Measurements from ENCODE around the gene PTPRJ. TPM values are rescaled to one million over a fixed set of nuclear protein-coding genes. Genes with fewer than 3 reads are reported as not detected.

PTPRJ gene
- total and polyA plus RNA-seq, 2 experiments from 2014 or later = 8.9 to 12.4 TPM

DNA sequence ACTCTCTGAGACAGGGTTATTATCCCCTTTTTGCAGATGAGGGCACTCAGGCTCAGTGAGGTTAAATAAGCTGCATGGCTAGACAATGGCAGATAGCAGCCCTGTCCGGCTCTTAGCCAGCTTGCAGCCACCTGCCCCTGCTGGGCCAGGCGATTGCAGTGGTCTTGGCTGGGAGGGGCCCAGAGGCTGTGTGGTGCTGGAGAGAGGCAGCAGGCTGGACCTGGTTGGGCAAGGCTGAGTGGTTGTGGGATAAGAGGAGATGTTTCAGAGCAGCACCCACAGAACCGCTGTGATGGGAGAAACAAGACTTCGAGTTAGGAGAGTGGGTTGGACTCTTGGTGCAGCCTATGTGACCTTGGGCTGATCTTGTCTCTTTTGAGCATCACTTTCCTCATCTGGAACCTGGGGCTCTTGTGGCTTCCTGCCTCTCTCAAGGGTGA lies 25.5 kb downstream of the PTPRJ start:
- H3K4me1 ChIP-seq (ENCODE audit: low read depth) = peaks cover 50% of the 10 kb centered on the region
- no peaks in the 10 kb centered on the region for H3K27me3 ChIP-seq
- peak in 1 of 2 donors; percentile 39 for DNase-seq (ENCODE audit: low read depth in 1 of 2, low spot score in 1 of 2)
- H3K9me3 ChIP-seq (ENCODE audit: low read depth) = no peaks in the 10 kb centered on the region
- no peaks in the 10 kb centered on the region for H3K36me3 ChIP-seq
- no peak overlapping the region for H3K4me3 ChIP-seq
- TF ChIP-seq, protein P1, sequence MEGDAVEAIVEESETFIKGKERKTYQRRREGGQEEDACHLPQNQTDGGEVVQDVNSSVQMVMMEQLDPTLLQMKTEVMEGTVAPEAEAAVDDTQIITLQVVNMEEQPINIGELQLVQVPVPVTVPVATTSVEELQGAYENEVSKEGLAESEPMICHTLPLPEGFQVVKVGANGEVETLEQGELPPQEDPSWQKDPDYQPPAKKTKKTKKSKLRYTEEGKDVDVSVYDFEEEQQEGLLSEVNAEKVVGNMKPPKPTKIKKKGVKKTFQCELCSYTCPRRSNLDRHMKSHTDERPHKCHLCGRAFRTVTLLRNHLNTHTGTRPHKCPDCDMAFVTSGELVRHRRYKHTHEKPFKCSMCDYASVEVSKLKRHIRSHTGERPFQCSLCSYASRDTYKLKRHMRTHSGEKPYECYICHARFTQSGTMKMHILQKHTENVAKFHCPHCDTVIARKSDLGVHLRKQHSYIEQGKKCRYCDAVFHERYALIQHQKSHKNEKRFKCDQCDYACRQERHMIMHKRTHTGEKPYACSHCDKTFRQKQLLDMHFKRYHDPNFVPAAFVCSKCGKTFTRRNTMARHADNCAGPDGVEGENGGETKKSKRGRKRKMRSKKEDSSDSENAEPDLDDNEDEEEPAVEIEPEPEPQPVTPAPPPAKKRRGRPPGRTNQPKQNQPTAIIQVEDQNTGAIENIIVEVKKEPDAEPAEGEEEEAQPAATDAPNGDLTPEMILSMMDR (IDR thresholded peaks at IDR 0.05; ENCODE audit: low read depth, low read length) = no peak
- peak overlapping the region; percentile 76 for H3K27ac ChIP-seq

DNA sequence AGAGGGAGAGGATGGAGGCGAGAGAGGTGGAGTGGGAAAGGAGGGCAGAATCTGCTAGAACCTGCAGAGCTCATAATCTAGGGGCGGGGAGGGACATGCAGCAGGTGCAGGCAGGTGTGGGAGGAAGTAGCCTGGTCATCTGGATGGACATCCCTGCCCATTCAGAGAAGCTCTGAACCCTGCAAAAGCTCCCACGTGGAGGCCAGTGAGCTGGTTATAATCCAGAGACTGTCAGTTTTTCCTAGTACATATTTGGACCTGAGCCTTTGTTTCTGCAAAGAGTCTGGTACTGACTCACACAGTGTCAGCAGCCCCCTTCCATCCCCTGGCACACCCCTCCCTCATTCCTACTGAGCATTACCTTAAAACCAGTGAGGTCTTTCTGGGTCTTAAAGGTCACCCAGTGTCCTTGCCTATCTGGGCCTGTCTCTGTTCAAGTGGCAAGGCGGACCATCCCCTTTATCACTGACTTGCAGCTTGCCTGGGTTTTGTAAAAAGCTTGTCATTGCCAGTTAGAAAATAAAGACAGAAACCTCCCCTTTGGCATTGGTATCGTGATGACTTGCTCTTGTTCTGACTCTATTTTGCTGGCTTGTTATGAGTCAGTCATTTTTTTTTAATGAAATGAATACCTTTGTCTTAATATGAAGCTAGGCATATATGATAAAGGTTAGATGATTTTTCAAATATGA lies 26.1 kb downstream of the PTPRJ start:
- DNase-seq (ENCODE audit: low read depth in 1 of 2, low spot score in 1 of 2) = peak in 1 of 2 donors; percentile 68
- no peaks in the 10 kb centered on the region for H3K9me3 ChIP-seq (ENCODE audit: low read depth)
- no peaks in the 10 kb centered on the region for H3K27me3 ChIP-seq
- no peaks in the 10 kb centered on the region for H3K36me3 ChIP-seq
- TF ChIP-seq, protein P1 (IDR thresholded peaks at IDR 0.05; ENCODE audit: low read depth, low read length) = no peak
- H3K4me3 ChIP-seq = no peak overlapping the region
- peak overlapping the region; percentile 76 for H3K27ac ChIP-seq
- H3K4me1 ChIP-seq (ENCODE audit: low read depth) = peaks cover 52% of the 10 kb centered on the region

DNA sequence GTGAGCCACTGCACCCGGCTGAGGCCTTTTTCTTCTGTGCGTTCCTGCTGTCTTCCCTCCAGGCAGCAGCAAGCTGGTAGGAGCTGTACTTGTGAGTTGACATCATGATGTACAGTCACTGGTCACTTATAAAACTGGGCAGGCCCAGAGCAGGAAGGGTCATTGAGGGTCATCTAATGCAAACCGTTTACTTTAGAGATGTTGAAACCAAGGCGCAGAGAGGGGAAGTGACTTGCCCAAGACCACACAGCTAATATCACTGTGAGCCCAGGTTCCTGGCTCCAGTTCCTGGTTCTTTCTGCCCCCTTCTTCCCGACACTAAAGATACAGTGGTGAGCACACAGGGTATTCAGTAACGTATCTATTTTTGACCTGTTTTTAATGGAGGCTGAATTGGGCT lies 27.3 kb downstream of the PTPRJ start:
- Histone ChIP-seq H3K9me3 (ENCODE audit: low read depth) (no peaks in the 10 kb centered on the region), H3K36me3 (no peaks in the 10 kb centered on the region), H3K4me3 (no peak overlapping the region), H3K27me3 (no peaks in the 10 kb centered on the region), H3K27ac (no peak overlapping the region), H3K4me1 (ENCODE audit: low read depth) (peaks cover 51% of the 10 kb centered on the region)
- TF ChIP-seq, protein P1 (IDR thresholded peaks at IDR 0.05; ENCODE audit: low read depth, low read length) = no peak
- no peak for DNase-seq (ENCODE audit: low read depth in 1 of 2, low spot score in 1 of 2)

DNA sequence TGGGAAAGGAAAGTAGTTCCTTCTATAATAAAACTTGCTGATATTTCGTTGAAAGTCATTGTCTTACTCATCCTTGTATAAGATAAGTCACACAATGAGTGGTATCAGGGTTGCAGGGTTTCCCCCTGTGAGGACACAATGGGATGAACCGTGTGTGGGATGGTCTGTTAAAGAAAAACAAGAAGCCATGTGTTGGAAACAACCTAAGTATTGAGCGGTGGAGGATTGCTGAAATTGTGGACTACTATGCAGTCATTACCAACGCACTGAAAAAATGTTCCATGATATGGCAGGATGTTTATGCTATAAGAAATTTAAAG lies 28.6 kb downstream of the PTPRJ start:
- Histone ChIP-seq H3K4me1 (ENCODE audit: low read depth) (peaks cover 39% of the 10 kb centered on the region), H3K27ac (no peak overlapping the region)
- TF ChIP-seq, protein P1 (IDR thresholded peaks at IDR 0.05; ENCODE audit: low read depth, low read length) = no peak

DNA sequence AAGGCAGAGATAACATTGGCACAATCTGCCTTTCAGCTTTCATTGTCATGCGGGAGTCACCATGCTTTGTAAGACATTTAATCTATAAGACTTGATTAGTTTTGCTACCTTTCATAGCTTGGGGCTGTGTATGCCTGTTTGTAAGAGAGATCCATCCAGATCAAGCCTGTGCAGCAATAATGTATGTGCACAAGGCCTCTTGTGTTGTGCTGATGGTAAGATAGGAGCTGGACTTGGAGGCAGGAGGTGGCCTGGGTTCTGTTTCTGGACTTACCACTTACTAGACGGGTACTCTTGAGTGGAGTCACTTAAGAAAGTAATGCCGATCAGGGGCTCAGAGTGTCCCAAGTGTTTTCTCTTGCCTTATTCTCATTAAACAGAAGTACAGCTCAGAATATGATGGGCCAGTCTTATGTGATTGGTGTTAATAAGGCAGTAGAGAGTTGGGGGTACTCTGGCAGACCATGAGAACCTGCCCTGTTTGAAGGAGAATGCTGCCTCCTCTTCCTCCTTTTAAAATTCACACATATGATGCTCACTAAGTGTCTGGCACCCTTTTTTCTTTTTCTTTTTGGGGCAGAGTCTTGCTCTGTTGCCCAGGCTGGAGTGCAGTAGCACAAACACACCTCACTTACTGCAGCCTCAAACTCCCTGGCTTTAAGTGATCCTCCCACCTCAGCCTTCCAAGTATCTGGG lies 30.9 kb downstream of the PTPRJ start:
- Histone ChIP-seq H3K27ac (no peak overlapping the region), H3K27me3 (no peaks in the 10 kb centered on the region), H3K4me3 (no peak overlapping the region), H3K36me3 (no peaks in the 10 kb centered on the region), H3K4me1 (ENCODE audit: low read depth) (peaks cover 20% of the 10 kb centered on the region), H3K9me3 (ENCODE audit: low read depth) (no peaks in the 10 kb centered on the region)
- TF ChIP-seq, protein P1 (IDR thresholded peaks at IDR 0.05; ENCODE audit: low read depth, low read length) = no peak
- DNase-seq (ENCODE audit: low read depth in 1 of 2, low spot score in 1 of 2) = peak in 1 of 2 donors; percentile 37

More for the DNA sequence above, 28.6 kb downstream of the PTPRJ start:
- no peak for DNase-seq (ENCODE audit: low read depth in 1 of 2, low spot score in 1 of 2)
- Histone ChIP-seq H3K9me3 (ENCODE audit: low read depth) (no peaks in the 10 kb centered on the region), H3K36me3 (no peaks in the 10 kb centered on the region), H3K27me3 (no peaks in the 10 kb centered on the region), H3K4me3 (no peak overlapping the region)

Data from cardiac muscle cell (in vitro differentiated cells and primary cell).